ENCODE results near the gene LST1. TPM values are rescaled to one million over a fixed set of nuclear protein-coding genes. Genes with fewer than 3 reads are reported as not detected.
A peak's percentile ranks its signal among the peaks of the same experiment; 100 is the strongest.
"Not testable (repeated sequence)": the region's sequence is repeated elsewhere in the genome, so short reads cannot be mapped to it uniquely, and the experiment has no call there.

LST1 gene
- total RNA-seq, result 5.4 TPM
- long read RNA-seq, partial matches to known transcripts, result 0 of 1 reads
- long read RNA-seq, other reads (novel, unspliced or antisense), result 0 of 1 reads

GRCh38 chr6:31586008-31586407, at the start of gene LST1:
Gene LST1 (plus strand): TSS chr6:31586277. CDS start chr6:31587300, 1,023 bp downstream.
- DNase-seq (ENCODE audit: low spot score), result no peak
- intact Hi-C loops (cut with DNase I), result no loop called here

- DNase-seq (ENCODE audit: low spot score), result no peak
- intact Hi-C loops (cut with DNase I), result no loop called here
Measured at GRCh38 chr6:31538805-31539400, 47.2 kb upstream of the LST1 start.

GRCh38 chr6:31540640-31541039, 45.4 kb upstream of the LST1 start:
- intact Hi-C loops (cut with DNase I), result loop anchor here (5.0 to 10.0 kb wide), 3 partner anchors 294 to 923 kb away; partner anchors contain the start of genes MRPS18B, NELFE, PPP1R10 and SKIC2
- DNase-seq (ENCODE audit: low spot score), result no peak

- intact Hi-C loops (cut with DNase I), result loop anchor here (5.0 to 10.0 kb wide), 3 partner anchors 294 to 924 kb away; partner anchors contain the start of genes MRPS18B, NELFE, PPP1R10 and SKIC2
- no peak for DNase-seq (ENCODE audit: low spot score)
Measured at GRCh38 chr6:31541059-31541657, 44.9 kb upstream of the LST1 start.

- peak; percentile 98 for DNase-seq (ENCODE audit: low spot score)
- intact Hi-C loops (cut with DNase I), result loop anchor here (2.0 to 10.0 kb wide), 4 partner anchors 49 to 925 kb away; partner anchors contain the start of genes MRPS18B, NELFE, PPP1R10 and SKIC2
Measured at GRCh38 chr6:31541658-31542521, 44.2 kb upstream of the LST1 start, which contains the start of gene DDX39B. Gene DDX39B (minus strand): TSS chr6:31542003. CDS start chr6:31540532, 1,471 bp downstream.

- intact Hi-C loops (cut with DNase I), result loop anchor here (2.0 to 10.0 kb wide), 4 partner anchors 51 to 926 kb away; partner anchors contain the start of genes MRPS18B, NELFE, PPP1R10 and SKIC2
- peak; percentile 49 for DNase-seq (ENCODE audit: low spot score)
Measured at GRCh38 chr6:31543639-31544038, 42.4 kb upstream of the LST1 start.

- peak; percentile 17 for DNase-seq (ENCODE audit: low spot score)
- intact Hi-C loops (cut with DNase I), result loop anchor here (5.0 to 10.0 kb wide), 4 partner anchors 38 to 927 kb away; partner anchors contain the start of genes LTB, MRPS18B, NELFE and PPP1R10
Measured at GRCh38 chr6:31544676-31545075, 41.4 kb upstream of the LST1 start.

GRCh38 chr6:31545291-31545690, 40.8 kb upstream of the LST1 start:
- DNase-seq (ENCODE audit: low spot score), result peak; percentile 47
- intact Hi-C loops (cut with DNase I), result loop anchor here (5.0 to 10.0 kb wide), 3 partner anchors 37 to 410 kb away; partner anchors contain the start of genes LTB, NELFE and SKIC2

GRCh38 chr6:31546339-31546957, 39.6 kb upstream of the LST1 start, which contains the start of gene ATP6V1G2:
Gene ATP6V1G2 (minus strand): TSS chr6:31546608. CDS start chr6:31546559, 49 bp downstream.
- intact Hi-C loops (cut with DNase I), result loop anchor here (1.0 to 10.0 kb wide), 4 partner anchors 36 to 408 kb away; partner anchors contain the start of genes LTB, NELFE and SKIC2
- DNase-seq (ENCODE audit: low spot score), result peak; percentile 94

GRCh38 chr6:31546958-31547726, 38.9 kb upstream of the LST1 start, which contains the start of gene NFKBIL1:
Gene NFKBIL1 (plus strand): TSS chr6:31547608. CDS start chr6:31547695, 87 bp downstream.
- intact Hi-C loops (cut with DNase I), result loop anchor here (1.0 to 10.0 kb wide), 5 partner anchors 35 to 408 kb away; partner anchors contain the start of genes LTB, NELFE, PRRC2A and SKIC2
- peak; percentile 98 for DNase-seq (ENCODE audit: low spot score)

GRCh38 chr6:31547727-31548543, 38.1 kb upstream of the LST1 start:
- DNase-seq (ENCODE audit: low spot score), result no peak

GRCh38 chr6:31548544-31548873, 37.6 kb upstream of the LST1 start:
- DNase-seq (ENCODE audit: low spot score), result no peak
- intact Hi-C loops (cut with DNase I), result loop anchor here (5.0 to 10.0 kb wide), 3 partner anchors 34 to 406 kb away; partner anchors contain the start of genes LTB, NELFE and SKIC2

More at GRCh38 chr6:31547727-31548543, 38.1 kb upstream of the LST1 start:
- intact Hi-C loops (cut with DNase I), result loop anchor here (1.0 to 10.0 kb wide), 4 partner anchors 34 to 407 kb away; partner anchors contain the start of genes LTB, NELFE, PRRC2A and SKIC2

GRCh38 chr6:31551371-31551770, 34.7 kb upstream of the LST1 start:
- intact Hi-C loops (cut with DNase I), result not testable (repeated sequence)
- peak; percentile 86 for DNase-seq (ENCODE audit: low spot score)

- intact Hi-C loops (cut with DNase I), result no loop called here
Measured at GRCh38 chr6:31556307-31556706, 29.8 kb upstream of the LST1 start.

GRCh38 chr6:31557443-31558317, 28.4 kb upstream of the LST1 start:
- intact Hi-C loops (cut with DNase I), result no loop called here
- no peak for DNase-seq (ENCODE audit: low spot score)

More at GRCh38 chr6:31556307-31556706, 29.8 kb upstream of the LST1 start:
- no peak for DNase-seq (ENCODE audit: low spot score)

- intact Hi-C loops (cut with DNase I), result no loop called here
- no peak for DNase-seq (ENCODE audit: low spot score)
Measured at GRCh38 chr6:31558318-31558625, 27.8 kb upstream of the LST1 start.

Data from cardiac septum (tissue), 1 donor.